Measurements from ENCODE around the gene SLC2A13.
"Not testable (repeated sequence)": the region's sequence is repeated elsewhere in the genome, so short reads cannot be mapped to it uniquely, and the experiment has no call there.

Gene SLC2A13

DNA sequence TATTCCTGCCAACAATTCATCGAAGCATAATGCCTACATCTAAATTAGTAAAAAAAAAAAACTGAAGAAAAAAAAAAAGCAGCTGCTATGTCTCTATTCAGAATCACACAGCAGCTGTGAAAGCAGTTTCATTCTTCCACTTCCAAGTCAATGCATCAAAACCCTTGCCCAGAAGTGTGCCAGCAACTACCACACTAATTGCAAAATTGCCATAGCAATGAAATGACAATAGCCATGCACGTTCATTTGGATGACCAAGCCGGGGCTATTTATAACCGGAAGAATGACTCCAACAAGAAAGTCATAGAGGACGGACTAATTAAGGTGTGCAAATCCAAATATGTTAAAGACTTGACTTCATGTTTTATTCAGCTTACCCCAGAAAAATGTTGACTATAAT is 42.5 kb downstream of the SLC2A13 start:
- no peaks in the 10 kb centered on the region for H3K4me1 ChIP-seq (ENCODE audit: control insufficient read depth, insufficient read depth, low read length, poor library complexity, severe bottlenecking)
- no peak overlapping the region for H3K4me3 ChIP-seq (ENCODE audit: extremely low read depth, insufficient read depth, low read length, poor library complexity, severe bottlenecking)
- no peak overlapping the region for H3K27ac ChIP-seq (ENCODE audit: low read depth, low read length, severe bottlenecking)
- no peaks in the 10 kb centered on the region for H3K9me3 ChIP-seq (ENCODE audit: control insufficient read depth, low read length)
- 100% methylated on average over 1 of the region's 5 CpGs; no CpG with 5 or more reads in 1 of the 2 experiments for WGBS, 2 experiments (ENCODE audit: insufficient coverage in 2 of 2)
- no peaks in the 10 kb centered on the region for H3K36me3 ChIP-seq (ENCODE audit: control insufficient read depth, insufficient read depth, low read length)

- Histone ChIP-seq H3K27ac (ENCODE audit: low read depth, low read length, severe bottlenecking) (no peak overlapping the region), H3K4me1 (ENCODE audit: control insufficient read depth, insufficient read depth, low read length, poor library complexity, severe bottlenecking) (no peaks in the 10 kb centered on the region), H3K36me3 (ENCODE audit: control insufficient read depth, insufficient read depth, low read length) (no peaks in the 10 kb centered on the region), H3K9me3 (ENCODE audit: control insufficient read depth, low read length) (no peaks in the 10 kb centered on the region), H3K4me3 (ENCODE audit: extremely low read depth, insufficient read depth, low read length, poor library complexity, severe bottlenecking) (no peak overlapping the region)
- WGBS, 2 experiments (ENCODE audit: insufficient coverage in 2 of 2) = 83 to 88% methylated on average over 1 to 2 of the region's 3 CpGs
These were observed 47.1 kb downstream of the SLC2A13 start for GRCh38 chr12:40058721-40059190.

- Histone ChIP-seq H3K9me3 (ENCODE audit: control insufficient read depth, low read length) (no peaks in the 10 kb centered on the region), H3K4me1 (ENCODE audit: control insufficient read depth, insufficient read depth, low read length, poor library complexity, severe bottlenecking) (no peaks in the 10 kb centered on the region), H3K27ac (ENCODE audit: low read depth, low read length, severe bottlenecking) (no peak overlapping the region), H3K36me3 (ENCODE audit: control insufficient read depth, insufficient read depth, low read length) (no peaks in the 10 kb centered on the region), H3K4me3 (ENCODE audit: extremely low read depth, insufficient read depth, low read length, poor library complexity, severe bottlenecking) (no peak overlapping the region)
- WGBS, 2 experiments (ENCODE audit: insufficient coverage in 2 of 2) = 100% methylated on average over 1 of the region's 1 CpG; no CpG with 5 or more reads in 1 of the 2 experiments
These were observed 49.5 kb downstream of the SLC2A13 start for GRCh38 chr12:40056373-40056772.

- Histone ChIP-seq H3K36me3 (ENCODE audit: control insufficient read depth, insufficient read depth, low read length) (no peaks in the 10 kb centered on the region), H3K27ac (ENCODE audit: low read depth, low read length, severe bottlenecking) (no peak overlapping the region), H3K9me3 (ENCODE audit: control insufficient read depth, low read length) (no peaks in the 10 kb centered on the region), H3K4me1 (ENCODE audit: control insufficient read depth, insufficient read depth, low read length, poor library complexity, severe bottlenecking) (no peaks in the 10 kb centered on the region), H3K4me3 (ENCODE audit: extremely low read depth, insufficient read depth, low read length, poor library complexity, severe bottlenecking) (no peak overlapping the region)
These were observed 50.1 kb downstream of the SLC2A13 start for GRCh38 chr12:40055776-40056175.

DNA sequence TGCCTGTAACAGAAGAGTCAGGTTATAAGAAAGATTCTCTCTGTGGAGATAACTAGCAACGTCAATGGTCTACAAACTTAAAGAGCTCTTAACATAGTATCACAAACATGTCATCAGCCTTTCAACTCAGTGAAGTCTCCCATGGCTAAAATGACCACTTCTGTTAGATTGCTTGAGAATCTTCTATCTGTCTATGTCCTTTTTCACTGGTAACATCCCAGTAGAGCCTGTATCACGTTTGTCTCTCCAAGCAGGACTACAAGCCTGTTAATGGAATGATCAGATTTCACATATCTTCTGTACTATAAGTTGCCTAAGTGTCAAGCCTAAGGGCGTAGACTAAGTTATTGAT is 50.7 kb downstream of the SLC2A13 start:
- 20% methylated on average over 1 of the region's 3 CpGs; no CpG with 5 or more reads in 1 of the 2 experiments for WGBS, 2 experiments (ENCODE audit: insufficient coverage in 2 of 2)
- Histone ChIP-seq H3K4me1 (ENCODE audit: control insufficient read depth, insufficient read depth, low read length, poor library complexity, severe bottlenecking) (no peaks in the 10 kb centered on the region), H3K9me3 (ENCODE audit: control insufficient read depth, low read length) (no peaks in the 10 kb centered on the region), H3K36me3 (ENCODE audit: control insufficient read depth, insufficient read depth, low read length) (no peaks in the 10 kb centered on the region), H3K27ac (ENCODE audit: low read depth, low read length, severe bottlenecking) (peak overlapping the region; percentile 68), H3K4me3 (ENCODE audit: extremely low read depth, insufficient read depth, low read length, poor library complexity, severe bottlenecking) (no peak overlapping the region)

DNA sequence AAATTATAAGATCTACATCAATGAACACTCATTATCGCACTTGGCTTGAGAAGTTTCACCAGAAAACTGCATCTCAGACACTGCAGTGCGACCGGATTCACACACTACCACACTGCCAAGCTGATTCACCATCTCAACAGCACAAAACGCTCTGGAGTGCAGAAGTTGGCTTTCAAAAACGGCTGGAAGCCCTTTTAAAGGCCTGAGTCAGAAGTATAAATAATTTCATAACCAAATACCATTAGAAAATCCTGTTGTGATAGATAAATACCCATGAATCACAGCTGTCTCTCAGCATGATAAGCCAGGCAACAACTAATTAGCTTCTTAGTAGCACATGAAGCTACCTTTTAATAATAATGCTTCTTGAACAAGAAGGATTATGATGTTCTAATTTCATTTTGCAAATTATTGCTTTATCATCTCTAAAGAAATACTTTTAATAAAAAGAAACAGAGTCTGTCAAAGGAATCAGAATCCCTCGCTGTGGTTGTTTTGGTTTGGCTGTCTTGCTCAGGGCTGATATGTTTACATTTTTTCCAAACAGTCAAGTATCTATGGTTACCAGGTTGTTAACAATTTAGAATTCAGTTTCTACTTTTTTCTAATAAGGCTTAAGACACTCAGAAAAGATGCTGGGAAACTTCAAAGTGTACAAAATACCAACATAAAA is 51.2 kb downstream of the SLC2A13 start:
- WGBS, 2 experiments (ENCODE audit: insufficient coverage in 2 of 2) = 78 to 89% methylated on average over 1 to 4 of the region's 6 CpGs
- peak overlapping the region; percentile 68 for H3K27ac ChIP-seq (ENCODE audit: low read depth, low read length, severe bottlenecking)

GRCh38 chr12:40049268-40049667 is 56.6 kb downstream of the SLC2A13 start:
- Histone ChIP-seq H3K27ac (ENCODE audit: low read depth, low read length, severe bottlenecking) (no peak overlapping the region), H3K4me1 (ENCODE audit: control insufficient read depth, insufficient read depth, low read length, poor library complexity, severe bottlenecking) (no peaks in the 10 kb centered on the region), H3K4me3 (ENCODE audit: extremely low read depth, insufficient read depth, low read length, poor library complexity, severe bottlenecking) (no peak overlapping the region), H3K9me3 (ENCODE audit: control insufficient read depth, low read length) (no peaks in the 10 kb centered on the region), H3K36me3 (ENCODE audit: control insufficient read depth, insufficient read depth, low read length) (no peaks in the 10 kb centered on the region)
- WGBS, 2 experiments (ENCODE audit: insufficient coverage in 2 of 2) = no CpG with 5 or more reads among the region's 1 CpG

More for the DNA sequence above, 51.2 kb downstream of the SLC2A13 start:
- H3K36me3 ChIP-seq (ENCODE audit: control insufficient read depth, insufficient read depth, low read length) = no peaks in the 10 kb centered on the region
- H3K4me1 ChIP-seq (ENCODE audit: control insufficient read depth, insufficient read depth, low read length, poor library complexity, severe bottlenecking) = no peaks in the 10 kb centered on the region
- H3K9me3 ChIP-seq (ENCODE audit: control insufficient read depth, low read length) = no peaks in the 10 kb centered on the region
- no peak overlapping the region for H3K4me3 ChIP-seq (ENCODE audit: extremely low read depth, insufficient read depth, low read length, poor library complexity, severe bottlenecking)

DNA sequence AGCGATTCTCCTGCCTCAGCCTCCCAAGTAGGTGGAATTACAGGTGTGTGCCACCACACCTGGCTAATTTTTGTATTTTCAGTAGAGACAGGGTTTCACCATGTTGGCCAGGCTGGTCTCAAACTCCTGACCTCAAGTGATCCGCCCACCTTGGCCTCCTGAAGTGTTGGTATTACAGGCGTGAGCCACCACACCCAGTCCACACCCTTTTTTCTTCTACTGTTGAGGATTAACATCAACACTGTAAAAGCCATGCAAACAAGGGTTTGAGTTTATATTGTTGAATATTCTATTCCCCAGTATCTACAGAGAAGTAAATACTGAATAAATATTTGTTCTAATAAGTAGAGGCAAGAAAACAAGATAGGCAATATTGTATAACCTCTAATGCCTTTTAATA is 58.9 kb downstream of the SLC2A13 start:
- H3K36me3 ChIP-seq (ENCODE audit: control insufficient read depth, insufficient read depth, low read length); H3K4me1 ChIP-seq (ENCODE audit: control insufficient read depth, insufficient read depth, low read length, poor library complexity, severe bottlenecking); H3K4me3 ChIP-seq (ENCODE audit: extremely low read depth, insufficient read depth, low read length, poor library complexity, severe bottlenecking); H3K9me3 ChIP-seq (ENCODE audit: control insufficient read depth, low read length); H3K27ac ChIP-seq (ENCODE audit: low read depth, low read length, severe bottlenecking): not testable (repeated sequence)
- WGBS, 2 experiments (ENCODE audit: insufficient coverage in 2 of 2) = 100% methylated on average over 1 to 3 of the region's 3 CpGs

GRCh38 chr12:40045656-40046055 is 60.2 kb downstream of the SLC2A13 start:
- Histone ChIP-seq H3K4me3 (ENCODE audit: extremely low read depth, insufficient read depth, low read length, poor library complexity, severe bottlenecking) (no peak overlapping the region), H3K4me1 (ENCODE audit: control insufficient read depth, insufficient read depth, low read length, poor library complexity, severe bottlenecking) (no peaks in the 10 kb centered on the region), H3K9me3 (ENCODE audit: control insufficient read depth, low read length) (no peaks in the 10 kb centered on the region), H3K36me3 (ENCODE audit: control insufficient read depth, insufficient read depth, low read length) (no peaks in the 10 kb centered on the region), H3K27ac (ENCODE audit: low read depth, low read length, severe bottlenecking) (no peak overlapping the region)
- WGBS, 2 experiments (ENCODE audit: insufficient coverage in 2 of 2) = 78% methylated on average over 1 of the region's 2 CpGs

GRCh38 chr12:40044396-40044795 is 61.5 kb downstream of the SLC2A13 start:
- Histone ChIP-seq H3K27ac (ENCODE audit: low read depth, low read length, severe bottlenecking) (no peak overlapping the region), H3K4me1 (ENCODE audit: control insufficient read depth, insufficient read depth, low read length, poor library complexity, severe bottlenecking) (no peaks in the 10 kb centered on the region), H3K4me3 (ENCODE audit: extremely low read depth, insufficient read depth, low read length, poor library complexity, severe bottlenecking) (no peak overlapping the region), H3K9me3 (ENCODE audit: control insufficient read depth, low read length) (no peaks in the 10 kb centered on the region), H3K36me3 (ENCODE audit: control insufficient read depth, insufficient read depth, low read length) (no peaks in the 10 kb centered on the region)

DNA sequence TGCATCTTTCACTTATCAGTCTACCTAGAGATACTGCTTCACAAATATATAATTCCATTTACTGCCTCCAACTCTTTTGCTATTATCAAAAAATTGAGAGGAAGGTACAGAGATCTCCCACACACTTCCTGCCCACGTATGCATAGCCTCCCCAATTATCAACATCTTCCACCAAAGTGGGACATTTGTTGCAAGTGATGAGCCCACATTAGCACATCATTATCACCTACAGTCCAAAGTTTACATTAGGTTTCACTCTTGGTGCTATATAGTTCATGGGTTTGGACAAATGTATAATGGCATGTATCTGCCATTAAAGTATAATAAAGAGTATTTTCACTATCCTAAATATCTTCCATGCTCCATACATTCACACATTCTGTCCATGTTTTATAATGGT is 66.3 kb downstream of the SLC2A13 start:
- no peaks in the 10 kb centered on the region for H3K9me3 ChIP-seq (ENCODE audit: control insufficient read depth, low read length)
- no peak overlapping the region for H3K27ac ChIP-seq (ENCODE audit: low read depth, low read length, severe bottlenecking)
- no peaks in the 10 kb centered on the region for H3K36me3 ChIP-seq (ENCODE audit: control insufficient read depth, insufficient read depth, low read length)
- no peak overlapping the region for H3K4me3 ChIP-seq (ENCODE audit: extremely low read depth, insufficient read depth, low read length, poor library complexity, severe bottlenecking)
- no peaks in the 10 kb centered on the region for H3K4me1 ChIP-seq (ENCODE audit: control insufficient read depth, insufficient read depth, low read length, poor library complexity, severe bottlenecking)
- 60% methylated on average over 1 of the region's 1 CpG; no CpG with 5 or more reads in 1 of the 2 experiments for WGBS, 2 experiments (ENCODE audit: insufficient coverage in 2 of 2)
